ENCODE results near the gene CUL9.

Gene CUL9

GRCh38 chr6:43240950-43241349 lies 59.0 kb downstream of the CUL9 start:
- Histone ChIP-seq H3K27me3 (ENCODE audit: control insufficient read depth in 1 of 2, insufficient read depth in 2 of 2, low read length in 2 of 2) (peaks cover 13 to 30% of the 10 kb centered on the region in 2 donors), H3K4me1 (ENCODE audit: insufficient read depth, low read length) (no peaks in the 10 kb centered on the region), H3K9me3 (ENCODE audit: low read length) (no peaks in the 10 kb centered on the region), H3K36me3 (ENCODE audit: insufficient read depth, low read length) (no peaks in the 10 kb centered on the region), H3K27ac (ENCODE audit: low read depth, low read length) (no peak overlapping the region), H3K4me3 (ENCODE audit: low read depth in 1 of 2, low read length in 2 of 2) (no peak overlapping the region), H3K9ac (ENCODE audit: low read length) (no peak overlapping the region)

- Histone ChIP-seq H3K9me3 (ENCODE audit: low read length) (no peaks in the 10 kb centered on the region), H3K27ac (ENCODE audit: low read depth, low read length) (no peak overlapping the region), H3K9ac (ENCODE audit: low read length) (no peak overlapping the region), H3K4me3 (ENCODE audit: low read depth in 1 of 2, low read length in 2 of 2) (no peak overlapping the region), H3K4me1 (ENCODE audit: insufficient read depth, low read length) (peaks cover under 1% of the 10 kb centered on the region), H3K36me3 (ENCODE audit: insufficient read depth, low read length) (no peaks in the 10 kb centered on the region), H3K27me3 (ENCODE audit: control insufficient read depth in 1 of 2, insufficient read depth in 2 of 2, low read length in 2 of 2) (peaks cover 13 to 30% of the 10 kb centered on the region in 2 donors)
Observed at GRCh38 chr6:43241446-43241845, 59.5 kb downstream of the CUL9 start.

- Histone ChIP-seq H3K9ac (ENCODE audit: low read length) (no peak within 1 kb of the TSS), H3K9me3 (ENCODE audit: low read length) (no peaks in the 10 kb centered on the region), H3K4me3 (ENCODE audit: low read depth in 1 of 2, low read length in 2 of 2) (no peak within 1 kb of the TSS), H3K27me3 (ENCODE audit: control insufficient read depth in 1 of 2, insufficient read depth in 2 of 2, low read length in 2 of 2) (peaks cover 13 to 30% of the 10 kb centered on the region in 2 donors), H3K27ac (ENCODE audit: low read depth, low read length) (no peak within 1 kb of the TSS), H3K36me3 (ENCODE audit: insufficient read depth, low read length) (no peaks in the 10 kb centered on the region), H3K4me1 (ENCODE audit: insufficient read depth, low read length) (peaks cover 13% of the 10 kb centered on the region)
Observed at GRCh38 chr6:43242908-43243663, 61.1 kb downstream of the CUL9 start, which contains the start of gene TTBK1. Gene TTBK1, plus strand, starts transcription at chr6:43243481. Its CDS starts 3,180 bp downstream, at chr6:43246661.

DNA sequence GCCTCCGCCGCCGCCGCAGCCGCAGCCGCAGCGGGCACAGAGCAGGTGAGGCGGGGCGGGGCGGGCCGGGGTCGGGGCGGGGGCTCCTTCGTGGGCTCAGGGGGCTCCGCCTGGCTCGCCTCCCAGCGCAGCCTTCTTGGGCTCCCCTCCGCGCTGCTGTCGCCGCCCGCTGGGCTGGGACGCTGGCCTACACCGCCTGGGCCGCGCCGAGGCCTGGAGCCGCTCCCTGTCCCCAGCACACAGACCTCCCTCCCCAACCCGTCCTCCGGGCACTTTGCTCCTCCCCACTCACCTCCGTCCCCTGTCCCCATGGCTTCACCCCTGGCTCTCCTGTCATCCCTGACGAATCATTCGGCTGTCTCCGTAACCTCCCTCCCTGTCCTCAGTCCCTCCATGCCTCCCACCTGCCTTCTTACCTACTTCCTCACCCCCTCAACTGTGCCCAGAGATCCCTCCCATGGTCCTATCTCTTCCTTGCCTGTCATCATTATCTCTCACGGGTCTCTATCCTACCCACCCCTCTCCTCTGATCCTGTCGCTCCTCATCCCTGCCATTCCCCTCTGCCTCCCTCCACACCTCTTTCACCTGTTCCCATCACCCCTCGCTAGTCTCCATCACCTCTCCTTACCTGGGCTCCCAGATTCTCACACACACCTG lies 61.8 kb downstream of the CUL9 start:
- no peak overlapping the region for H3K4me3 ChIP-seq (ENCODE audit: low read depth in 1 of 2, low read length in 2 of 2)
- no peak overlapping the region for H3K27ac ChIP-seq (ENCODE audit: low read depth, low read length)
- peaks cover 13% of the 10 kb centered on the region for H3K4me1 ChIP-seq (ENCODE audit: insufficient read depth, low read length)
- no peaks in the 10 kb centered on the region for H3K36me3 ChIP-seq (ENCODE audit: insufficient read depth, low read length)
- H3K9me3 ChIP-seq (ENCODE audit: low read length): no peaks in the 10 kb centered on the region
- no peak overlapping the region for H3K9ac ChIP-seq (ENCODE audit: low read length)
- H3K27me3 ChIP-seq (ENCODE audit: control insufficient read depth in 1 of 2, insufficient read depth in 2 of 2, low read length in 2 of 2): peaks cover 13 to 30% of the 10 kb centered on the region in 2 donors

DNA sequence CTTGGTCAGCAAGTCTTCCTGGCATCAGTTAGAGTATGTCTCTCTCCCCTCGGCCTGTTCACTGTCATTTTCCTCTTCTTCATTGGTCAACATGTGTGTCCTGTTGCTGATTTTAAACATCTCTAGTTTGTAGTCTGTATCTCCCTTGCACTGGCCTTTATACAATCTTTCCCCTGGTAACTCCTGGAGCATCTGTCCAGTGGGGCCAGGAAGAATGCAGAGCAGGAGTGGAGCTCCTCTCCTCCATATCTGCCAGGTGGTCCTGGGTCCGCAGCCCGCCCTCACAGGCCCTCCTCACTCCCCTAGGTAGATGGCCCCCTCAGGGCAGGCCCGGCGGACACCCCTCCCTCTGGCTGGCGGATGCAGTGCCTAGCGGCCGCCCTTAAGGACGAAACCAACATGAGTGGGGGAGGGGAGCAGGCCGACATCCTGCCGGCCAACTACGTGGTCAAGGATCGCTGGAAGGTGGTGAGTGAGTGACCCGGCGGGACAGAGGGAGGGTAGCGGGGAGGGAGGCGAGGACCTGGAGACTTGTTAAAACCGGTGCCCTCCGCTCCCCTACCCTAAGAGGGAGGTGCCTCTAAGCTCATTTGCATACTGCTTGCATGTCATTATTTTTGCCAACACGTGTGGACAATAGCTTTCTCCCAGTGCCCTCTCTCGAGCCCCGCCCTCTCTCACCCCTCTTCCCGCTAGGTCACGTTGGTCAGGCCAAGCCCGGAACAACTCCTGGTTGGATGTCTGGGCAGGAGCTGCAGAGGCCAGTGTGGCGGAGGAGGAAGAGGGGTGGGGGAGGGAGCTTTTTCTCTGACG lies 64.5 kb downstream of the CUL9 start:
- Histone ChIP-seq H3K27me3 (ENCODE audit: control insufficient read depth in 1 of 2, insufficient read depth in 2 of 2, low read length in 2 of 2) (peaks cover 13 to 32% of the 10 kb centered on the region in 2 donors), H3K9ac (ENCODE audit: low read length) (no peak overlapping the region)

GRCh38 chr6:43247114-43247999 lies 65.4 kb downstream of the CUL9 start:
- Histone ChIP-seq H3K9ac (ENCODE audit: low read length) (peak overlapping the region; percentile 53), H3K9me3 (ENCODE audit: low read length) (no peaks in the 10 kb centered on the region), H3K36me3 (ENCODE audit: insufficient read depth, low read length) (no peaks in the 10 kb centered on the region), H3K4me1 (ENCODE audit: insufficient read depth, low read length) (peaks cover 13% of the 10 kb centered on the region), H3K4me3 (ENCODE audit: low read depth in 1 of 2, low read length in 2 of 2) (peak overlapping the region; percentile 47 to 88), H3K27me3 (ENCODE audit: control insufficient read depth in 1 of 2, insufficient read depth in 2 of 2, low read length in 2 of 2) (peaks cover 13 to 35% of the 10 kb centered on the region in 2 donors), H3K27ac (ENCODE audit: low read depth, low read length) (no peak overlapping the region)

More for the DNA sequence above, 64.5 kb downstream of the CUL9 start:
- Histone ChIP-seq H3K4me3 (ENCODE audit: low read depth in 1 of 2, low read length in 2 of 2) (peak overlapping the region; percentile 47 to 88), H3K36me3 (ENCODE audit: insufficient read depth, low read length) (no peaks in the 10 kb centered on the region), H3K9me3 (ENCODE audit: low read length) (no peaks in the 10 kb centered on the region), H3K27ac (ENCODE audit: low read depth, low read length) (no peak overlapping the region), H3K4me1 (ENCODE audit: insufficient read depth, low read length) (peaks cover 13% of the 10 kb centered on the region)

- H3K9ac ChIP-seq (ENCODE audit: low read length): no peak overlapping the region
- no peak overlapping the region for H3K27ac ChIP-seq (ENCODE audit: low read depth, low read length)
- peaks cover 7 to 34% of the 10 kb centered on the region in 2 donors for H3K27me3 ChIP-seq (ENCODE audit: control insufficient read depth in 1 of 2, insufficient read depth in 2 of 2, low read length in 2 of 2)
- no peaks in the 10 kb centered on the region for H3K9me3 ChIP-seq (ENCODE audit: low read length)
- H3K4me1 ChIP-seq (ENCODE audit: insufficient read depth, low read length): peaks cover 13% of the 10 kb centered on the region
- H3K36me3 ChIP-seq (ENCODE audit: insufficient read depth, low read length): no peaks in the 10 kb centered on the region
- peak overlapping the region in 1 of 2 donors; percentile 88 for H3K4me3 ChIP-seq (ENCODE audit: low read depth in 1 of 2, low read length in 2 of 2)
Observed at GRCh38 chr6:43248101-43248500, 66.1 kb downstream of the CUL9 start.

DNA sequence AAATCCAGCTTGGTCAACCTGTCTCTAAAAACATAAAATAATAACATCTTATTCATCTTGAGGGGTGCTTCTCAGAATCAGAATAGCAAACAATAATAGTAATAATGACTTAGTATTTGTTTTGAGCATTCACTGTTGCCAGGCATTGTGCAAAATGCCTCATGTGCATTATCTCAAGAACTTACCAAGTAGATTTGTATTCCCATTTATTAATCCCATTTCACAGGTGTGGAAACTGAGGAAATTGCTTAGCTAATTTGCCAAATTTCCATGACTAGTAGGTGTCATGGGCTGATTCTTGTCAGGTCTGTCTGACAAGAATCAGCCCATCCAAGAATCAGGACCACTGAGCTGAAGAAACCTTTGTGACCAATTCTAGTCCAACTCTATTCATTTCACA lies 66.8 kb downstream of the CUL9 start:
- H3K4me3 ChIP-seq (ENCODE audit: low read depth in 1 of 2, low read length in 2 of 2): no peak overlapping the region
- H3K4me1 ChIP-seq (ENCODE audit: insufficient read depth, low read length): peaks cover 13% of the 10 kb centered on the region
- no peaks in the 10 kb centered on the region for H3K36me3 ChIP-seq (ENCODE audit: insufficient read depth, low read length)
- no peak overlapping the region for H3K27ac ChIP-seq (ENCODE audit: low read depth, low read length)
- H3K9me3 ChIP-seq (ENCODE audit: low read length): no peaks in the 10 kb centered on the region
- H3K9ac ChIP-seq (ENCODE audit: low read length): no peak overlapping the region
- peaks cover 5 to 37% of the 10 kb centered on the region in 2 donors for H3K27me3 ChIP-seq (ENCODE audit: control insufficient read depth in 1 of 2, insufficient read depth in 2 of 2, low read length in 2 of 2)

DNA sequence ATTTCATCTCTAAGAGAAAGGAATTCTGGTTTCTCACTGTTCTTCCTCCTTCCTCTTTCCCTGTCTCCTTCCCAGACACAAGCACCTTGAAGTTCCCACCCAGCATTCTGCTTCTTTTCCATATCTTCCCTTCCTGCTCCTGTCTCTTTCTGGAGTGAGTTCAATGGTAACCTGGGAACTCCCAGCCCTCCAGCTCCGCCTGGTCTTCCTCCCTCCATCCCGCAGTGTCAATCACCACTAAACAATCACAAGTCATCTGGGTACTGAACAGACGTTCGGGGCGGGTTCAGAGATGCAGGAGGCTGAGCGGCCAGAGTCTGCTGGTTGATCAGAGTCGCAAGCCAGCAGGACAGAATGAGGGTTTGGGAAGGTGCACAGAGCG lies 69.0 kb downstream of the CUL9 start:
- Histone ChIP-seq H3K9me3 (ENCODE audit: low read length) (no peaks in the 10 kb centered on the region), H3K4me3 (ENCODE audit: low read depth in 1 of 2, low read length in 2 of 2) (no peak overlapping the region), H3K9ac (ENCODE audit: low read length) (no peak overlapping the region), H3K27me3 (ENCODE audit: control insufficient read depth in 1 of 2, insufficient read depth in 2 of 2, low read length in 2 of 2) (peaks cover 0 to 19% of the 10 kb centered on the region in 2 donors), H3K27ac (ENCODE audit: low read depth, low read length) (no peak overlapping the region), H3K36me3 (ENCODE audit: insufficient read depth, low read length) (no peaks in the 10 kb centered on the region), H3K4me1 (ENCODE audit: insufficient read depth, low read length) (peaks cover 13% of the 10 kb centered on the region)

- no peaks in the 10 kb centered on the region for H3K9me3 ChIP-seq (ENCODE audit: low read length)
- H3K27me3 ChIP-seq (ENCODE audit: control insufficient read depth in 1 of 2, insufficient read depth in 2 of 2, low read length in 2 of 2): peaks cover 0 to 19% of the 10 kb centered on the region in 2 donors
- H3K27ac ChIP-seq (ENCODE audit: low read depth, low read length): no peak overlapping the region
- no peaks in the 10 kb centered on the region for H3K36me3 ChIP-seq (ENCODE audit: insufficient read depth, low read length)
- no peaks in the 10 kb centered on the region for H3K4me1 ChIP-seq (ENCODE audit: insufficient read depth, low read length)
- no peak overlapping the region for H3K9ac ChIP-seq (ENCODE audit: low read length)
- H3K4me3 ChIP-seq (ENCODE audit: low read depth in 1 of 2, low read length in 2 of 2): no peak overlapping the region
Observed at GRCh38 chr6:43253401-43253800, 71.4 kb downstream of the CUL9 start.
